T-helper 2 cell (primary cell): ENCODE results near the gene IL17RB.
A peak's percentile ranks its signal among the peaks of the same experiment; 100 is the strongest.

Source experiments
- DNase-seq, 5 experiments: peaks; one replicate each; pipeline versions ENCODE4 v3.0.0 to v3.0.0-alpha.2; 2012 to 2022

IL17RB gene

GRCh38 chr3:53863145-53863544 is 16.8 kb downstream of the IL17RB start:
- no peak for DNase-seq

- no peak for DNase-seq
These were observed 19.5 kb downstream of the IL17RB start for GRCh38 chr3:53865732-53866499.

- DNase-seq: no peak
These were observed 34.3 kb downstream of the IL17RB start for GRCh38 chr3:53880396-53881345.

- peak; percentile 74 to 87 (median 79) for DNase-seq
These were observed 35.6 kb downstream of the IL17RB start, which contains the start of gene ACTR8 for GRCh38 chr3:53881691-53882593. Gene ACTR8, minus strand, starts transcription at chr3:53882152. Its CDS starts 51 bp downstream, at chr3:53882101.

- DNase-seq: no peak
These were observed 36.6 kb downstream of the IL17RB start for GRCh38 chr3:53883008-53883407.

- DNase-seq: no peak
These were observed 38.3 kb downstream of the IL17RB start for GRCh38 chr3:53884623-53885022.

GRCh38 chr3:53885239-53885638 is 38.9 kb downstream of the IL17RB start:
- no peak for DNase-seq

GRCh38 chr3:53887446-53887845 is 41.1 kb downstream of the IL17RB start:
- DNase-seq: no peak

GRCh38 chr3:53888232-53888631 is 41.9 kb downstream of the IL17RB start:
- DNase-seq: no peak

GRCh38 chr3:53890726-53891475 is 44.5 kb downstream of the IL17RB start:
- DNase-seq: peak in 4 of 5 experiments; percentile 5 to 86 (median 62)

- peak; percentile 86 to 100 (median 96) for DNase-seq
These were observed 45.3 kb downstream of the IL17RB start, which contains the start of gene SELENOK for GRCh38 chr3:53891497-53892285. Gene SELENOK, minus strand, starts transcription at chr3:53891859.

GRCh38 chr3:53892286-53892637 is 45.9 kb downstream of the IL17RB start:
- no peak for DNase-seq

- no peak for DNase-seq
These were observed 53.4 kb downstream of the IL17RB start for GRCh38 chr3:53899750-53900149.

- DNase-seq: no peak
These were observed 54.4 kb downstream of the IL17RB start for GRCh38 chr3:53900666-53901331.

- no peak for DNase-seq
These were observed 55.7 kb downstream of the IL17RB start for GRCh38 chr3:53902067-53902466.

GRCh38 chr3:53902711-53903110 is 56.3 kb downstream of the IL17RB start:
- DNase-seq: no peak

- DNase-seq: no peak
These were observed 67.0 kb downstream of the IL17RB start for GRCh38 chr3:53913401-53913800.
